ENCODE results near the gene TSGA10IP. TPM values are rescaled to one million over a fixed set of nuclear protein-coding genes. Genes with fewer than 3 reads are reported as not detected.

Gene TSGA10IP
- total RNA-seq, 2 donors from 2014 or later, result not detected

DNA sequence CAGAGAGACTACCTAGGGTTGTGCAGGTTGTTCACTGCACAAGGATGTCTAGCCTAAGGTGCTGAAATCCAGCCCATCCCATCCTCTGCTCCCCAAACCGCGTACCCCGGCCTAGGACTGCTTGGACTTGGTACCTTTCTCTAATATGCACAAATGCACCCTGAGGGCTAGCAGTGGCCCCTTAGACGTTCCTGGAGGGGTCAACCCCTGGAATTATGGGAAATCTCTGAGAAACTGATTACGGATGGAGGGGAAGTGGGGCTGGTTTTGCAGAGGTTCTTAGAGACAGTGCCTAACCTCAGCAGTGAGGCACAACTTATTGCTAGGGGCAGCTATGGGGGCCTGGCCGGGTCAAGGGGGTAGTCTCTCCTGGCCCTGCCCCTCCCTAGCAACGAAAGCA, 28.9 kb upstream of the TSGA10IP start:
- no peak for ATAC-seq
- intact Hi-C loops (cut with DNase I, micrococcal nuclease), result no loop called here
- no peak for DNase-seq

DNA sequence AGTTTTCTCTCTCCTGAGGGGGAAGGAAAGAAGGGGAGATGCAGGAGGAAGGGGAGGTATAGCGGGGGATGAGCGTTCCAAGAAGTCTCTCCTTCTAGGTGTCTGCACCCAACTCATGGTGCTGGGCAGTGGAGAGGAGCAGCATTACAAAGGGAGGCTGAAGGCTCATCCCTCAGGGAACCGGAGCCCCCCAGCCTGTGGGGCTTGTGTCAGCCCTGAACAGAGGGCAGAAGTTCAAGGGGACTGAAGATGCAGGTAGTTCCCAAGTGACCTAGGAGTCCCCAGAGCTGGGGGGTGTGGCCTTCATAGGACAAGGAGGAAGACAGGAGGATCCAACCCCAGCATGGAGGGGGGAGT, 28.2 kb upstream of the TSGA10IP start:
- ATAC-seq (no peak), DNase-seq (no peak)
- intact Hi-C loops (cut with DNase I, micrococcal nuclease), result no loop called here

DNA sequence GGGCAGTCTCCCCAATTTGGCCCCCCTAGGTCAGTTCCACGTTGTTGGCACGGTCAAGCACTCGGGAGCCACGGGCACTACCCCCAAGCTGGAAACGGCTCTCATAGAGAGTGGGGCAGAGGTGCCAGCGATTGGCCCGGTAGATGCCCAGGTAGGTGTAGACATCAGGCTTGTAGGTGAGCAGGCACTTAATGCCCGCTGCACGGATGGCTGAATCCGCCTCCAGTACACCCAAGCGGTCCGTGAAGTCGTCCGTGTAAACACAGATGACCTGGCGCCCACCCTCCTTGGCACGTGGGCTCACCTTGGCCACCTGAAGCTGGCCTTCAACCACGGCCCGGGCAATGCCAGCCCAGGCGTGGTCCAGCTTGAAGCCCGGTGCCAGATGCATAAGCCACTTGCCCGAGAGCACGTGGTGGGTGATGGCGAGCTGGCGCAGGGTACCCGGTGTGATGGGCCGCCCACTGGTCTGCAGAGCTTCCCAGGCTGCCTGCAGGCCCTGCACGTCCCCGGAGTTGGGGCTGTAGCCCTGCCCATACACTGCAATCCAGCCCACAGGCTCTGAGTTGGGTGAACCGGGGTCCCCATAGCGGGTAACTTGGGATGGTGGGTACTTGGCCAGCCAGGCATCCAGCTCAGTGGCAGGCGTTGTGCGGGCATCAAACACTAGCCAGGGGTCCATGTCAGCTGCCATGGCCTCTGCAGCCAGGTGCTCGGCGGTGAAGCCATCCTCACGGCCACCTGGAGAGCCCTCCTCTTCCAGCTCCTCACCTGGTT, 27.7 kb upstream of the TSGA10IP start:
- DNase-seq (no peak), ATAC-seq (no peak)
- intact Hi-C loops (cut with DNase I, micrococcal nuclease), result no loop called here

DNA sequence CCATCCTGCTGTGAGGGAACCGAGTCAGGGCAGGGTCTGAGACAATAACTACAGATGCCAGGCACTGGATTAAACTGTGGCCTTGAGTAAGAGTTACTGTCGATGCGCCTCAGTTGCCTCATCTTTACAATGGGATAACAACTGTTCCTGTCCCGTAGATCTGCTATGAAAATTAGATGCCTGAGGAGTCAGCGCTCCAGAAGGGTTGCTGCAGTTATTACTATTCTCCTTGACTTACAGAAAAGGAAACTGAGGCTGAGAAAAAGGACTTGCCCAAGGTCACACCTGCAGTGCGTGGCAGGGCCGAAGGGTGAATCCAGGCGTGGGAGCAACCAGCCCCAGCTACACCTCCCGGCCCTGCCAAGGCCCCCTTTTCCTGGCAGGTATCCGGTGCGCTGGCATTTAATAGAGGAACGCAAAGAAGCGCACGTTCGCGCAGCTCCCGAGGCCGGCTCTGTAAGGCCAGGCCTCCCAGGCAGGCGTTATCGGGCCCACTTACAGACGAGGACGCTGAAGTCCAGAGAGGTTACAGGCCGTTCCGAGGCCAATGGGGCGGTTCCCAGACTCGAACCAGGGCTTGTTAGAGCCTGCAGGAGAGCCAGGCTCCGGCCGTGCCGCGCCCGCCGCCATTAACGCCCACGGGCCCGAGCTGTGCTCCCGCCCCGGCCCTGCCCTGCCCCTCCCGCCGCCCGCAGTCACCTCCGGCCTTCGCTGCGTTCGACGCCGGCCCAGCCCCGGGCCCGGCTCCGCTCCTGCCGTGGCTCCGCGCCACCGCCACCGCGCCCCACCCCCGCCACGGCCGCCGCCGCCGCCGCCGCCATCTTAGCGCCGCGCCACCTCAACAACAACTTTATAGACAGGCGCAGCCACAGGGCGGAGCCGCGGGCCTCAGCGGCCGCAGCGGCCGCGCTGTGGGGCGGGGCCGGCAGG, 26.8 kb upstream of the TSGA10IP start, which contains the start of gene C11orf68:
TSS of gene C11orf68 (minus strand) at position 852 of the 930 bp plus-strand sequence. CDS start at position 821, 31 bp downstream.
- ATAC-seq (no peak), DNase-seq (no peak)
- intact Hi-C loops (cut with DNase I, micrococcal nuclease), result no loop called here

DNA sequence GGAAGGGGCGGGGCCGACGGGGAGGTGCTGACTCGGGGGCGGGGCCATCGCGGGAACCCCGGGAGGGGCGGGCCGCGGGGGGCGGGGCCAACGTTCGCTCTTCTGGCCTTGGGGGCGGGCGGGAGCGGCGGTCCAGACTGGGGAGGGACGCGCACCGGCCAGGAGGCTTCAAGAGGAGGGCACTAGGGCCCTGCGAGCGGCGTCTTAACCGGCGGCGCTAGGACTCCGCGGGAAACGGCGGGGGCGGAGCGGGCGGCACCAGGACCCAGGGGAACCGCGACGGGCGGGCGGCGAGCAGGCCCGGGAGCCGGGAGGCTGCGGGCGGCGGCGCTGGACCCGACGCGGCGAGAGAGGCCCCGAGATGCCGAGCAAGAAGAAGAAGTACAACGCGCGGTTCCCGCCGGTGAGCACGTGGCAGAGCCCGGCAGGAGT, 26.1 kb upstream of the TSGA10IP start, which contains the start of gene DRAP1:
TSS of gene DRAP1 (plus strand) at position 286 of the 432 bp plus-strand sequence. CDS start at position 362, 76 bp downstream.
- peak; percentile 89 for ATAC-seq
- DNase-seq, result peak; percentile 99
- intact Hi-C loops (cut with DNase I, micrococcal nuclease), result no loop called here

DNA sequence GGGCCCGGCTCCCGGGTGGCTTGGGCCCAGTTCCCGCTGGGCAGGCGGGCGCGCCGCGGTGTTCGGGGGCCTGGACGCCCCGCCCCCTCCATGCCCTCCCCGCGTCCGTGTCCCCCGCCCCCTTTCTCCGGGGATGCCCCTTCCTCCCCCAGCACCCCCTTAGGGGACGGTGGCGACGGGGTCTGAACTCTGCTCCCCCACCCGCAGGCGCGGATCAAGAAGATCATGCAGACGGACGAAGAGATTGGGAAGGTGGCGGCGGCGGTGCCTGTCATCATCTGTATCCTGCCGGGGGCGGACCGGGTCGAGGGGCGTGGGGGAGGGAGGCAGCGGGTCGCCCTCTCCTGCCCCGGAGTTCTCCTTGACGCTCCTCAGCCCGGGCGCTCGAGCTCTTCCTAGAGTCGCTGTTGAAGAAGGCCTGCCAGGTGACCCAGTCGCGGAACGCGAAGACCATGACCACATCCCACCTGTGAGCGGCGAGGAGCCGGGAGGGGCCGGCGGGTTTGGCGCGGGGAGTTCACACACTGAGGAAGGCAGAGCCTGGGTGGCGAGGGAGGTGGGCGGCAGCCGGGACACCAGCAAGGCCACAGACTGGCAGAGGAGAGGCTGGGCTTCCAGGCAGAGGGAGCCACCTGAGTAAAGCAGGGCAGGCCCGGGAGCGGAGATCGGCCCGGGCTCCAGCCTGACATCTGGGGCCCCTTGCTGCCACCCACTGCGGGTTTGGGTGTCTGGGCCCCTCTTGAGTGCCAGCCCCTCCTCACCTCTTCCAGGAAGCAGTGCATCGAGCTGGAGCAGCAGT, 25.5 kb upstream of the TSGA10IP start:
- intact Hi-C loops (cut with DNase I, micrococcal nuclease), result no loop called here
- ATAC-seq, result peak; percentile 25
- peak; percentile 65 to 68 for DNase-seq

DNA sequence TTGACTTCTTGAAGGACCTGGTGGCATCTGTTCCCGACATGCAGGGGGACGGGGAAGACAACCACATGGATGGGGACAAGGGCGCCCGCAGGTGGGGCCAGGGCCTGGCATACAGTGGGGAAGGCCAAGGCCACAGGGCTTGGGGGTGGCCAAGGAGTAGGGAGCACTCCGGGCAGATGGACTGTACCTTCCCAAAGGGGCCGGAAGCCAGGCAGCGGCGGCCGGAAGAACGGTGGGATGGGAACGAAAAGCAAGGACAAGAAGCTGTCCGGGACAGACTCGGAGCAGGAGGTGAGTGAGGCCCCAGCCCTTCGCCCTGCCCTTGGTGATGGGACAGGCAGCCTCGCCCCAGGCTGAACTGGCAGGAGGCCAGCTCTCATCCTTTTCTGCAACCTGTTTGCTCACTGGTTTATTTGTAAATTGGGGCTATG, 24.9 kb upstream of the TSGA10IP start:
- peak in 1 of 2 donors; percentile 49 for DNase-seq
- ATAC-seq, result no peak
- intact Hi-C loops (cut with DNase I, micrococcal nuclease), result no loop called here

DNA sequence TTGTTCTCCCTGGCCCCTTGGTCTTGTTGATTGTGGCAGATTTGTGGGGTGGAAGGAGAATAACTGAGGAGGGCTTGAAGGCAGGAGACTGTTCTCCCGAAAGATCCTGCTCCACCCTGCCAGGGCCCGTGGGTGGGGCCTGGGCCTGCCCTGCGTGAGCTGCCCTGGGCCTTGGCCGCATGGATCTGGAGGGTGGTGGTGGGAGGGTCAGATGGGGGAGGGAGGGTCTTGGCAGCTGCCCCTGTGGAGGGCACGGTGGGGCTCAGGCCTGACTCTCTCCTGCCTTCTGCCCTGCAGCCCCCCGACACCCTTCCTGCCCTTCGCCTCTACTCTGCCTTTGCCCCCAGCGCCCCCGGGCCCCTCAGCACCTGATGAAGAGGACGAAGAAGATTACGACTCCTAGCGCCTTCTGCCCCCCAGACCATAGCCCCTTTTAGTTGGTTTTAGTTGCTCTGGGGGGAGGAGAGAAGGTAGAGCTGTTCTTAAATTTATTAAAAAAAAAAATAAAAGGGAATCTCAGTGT, 24.2 kb upstream of the TSGA10IP start:
- intact Hi-C loops (cut with DNase I, micrococcal nuclease), result no loop called here
- ATAC-seq, result no peak
- no peak for DNase-seq

DNA sequence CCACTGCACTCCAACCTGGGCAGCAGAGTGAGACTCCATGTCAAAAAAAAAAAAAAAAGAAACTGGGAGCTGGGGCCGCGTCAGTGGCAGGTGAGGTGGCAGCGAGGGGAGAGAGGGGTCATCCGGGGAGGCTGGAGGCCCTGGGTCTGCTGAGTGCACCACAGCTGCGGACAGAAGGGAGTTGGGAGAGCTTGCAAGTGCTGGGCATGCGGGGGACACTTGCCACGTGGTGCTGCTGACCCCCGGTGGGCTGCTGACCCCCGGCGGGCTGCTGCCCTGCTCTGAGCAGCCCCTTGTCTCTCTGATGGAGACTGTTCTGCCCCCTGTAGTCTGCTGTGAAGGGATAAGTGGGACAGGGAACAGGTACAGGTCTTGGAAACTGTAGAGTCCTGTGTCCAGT, 23.4 kb upstream of the TSGA10IP start:
- no peak for ATAC-seq
- intact Hi-C loops (cut with DNase I, micrococcal nuclease), result no loop called here
- DNase-seq, result no peak

DNA sequence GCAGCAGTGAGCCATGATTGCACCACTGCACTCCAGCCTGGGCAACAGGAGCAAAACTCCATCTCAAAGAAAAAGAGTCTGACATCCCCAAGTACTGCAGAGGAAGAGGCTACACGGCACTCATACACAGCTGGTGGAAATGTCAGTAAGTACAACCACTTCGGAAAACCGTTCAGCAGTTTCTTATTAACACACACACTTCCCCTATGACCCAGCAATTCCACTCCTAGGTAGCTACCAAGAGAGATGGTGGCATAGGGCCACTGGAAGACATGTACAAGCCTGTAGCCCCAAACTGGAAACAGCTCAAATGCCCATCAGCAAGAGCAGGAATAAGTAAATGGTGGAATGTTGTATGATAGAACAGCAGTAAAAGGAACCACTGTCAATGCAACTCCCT, 22.7 kb upstream of the TSGA10IP start:
- DNase-seq (no peak), ATAC-seq (no peak)
- intact Hi-C loops (cut with DNase I, micrococcal nuclease), result no loop called here

- intact Hi-C loops (cut with DNase I, micrococcal nuclease), result no loop called here
- ATAC-seq, result no peak
- DNase-seq, result no peak
These were observed 19.9 kb upstream of the TSGA10IP start for GRCh38 chr11:65925397-65925796.

DNA sequence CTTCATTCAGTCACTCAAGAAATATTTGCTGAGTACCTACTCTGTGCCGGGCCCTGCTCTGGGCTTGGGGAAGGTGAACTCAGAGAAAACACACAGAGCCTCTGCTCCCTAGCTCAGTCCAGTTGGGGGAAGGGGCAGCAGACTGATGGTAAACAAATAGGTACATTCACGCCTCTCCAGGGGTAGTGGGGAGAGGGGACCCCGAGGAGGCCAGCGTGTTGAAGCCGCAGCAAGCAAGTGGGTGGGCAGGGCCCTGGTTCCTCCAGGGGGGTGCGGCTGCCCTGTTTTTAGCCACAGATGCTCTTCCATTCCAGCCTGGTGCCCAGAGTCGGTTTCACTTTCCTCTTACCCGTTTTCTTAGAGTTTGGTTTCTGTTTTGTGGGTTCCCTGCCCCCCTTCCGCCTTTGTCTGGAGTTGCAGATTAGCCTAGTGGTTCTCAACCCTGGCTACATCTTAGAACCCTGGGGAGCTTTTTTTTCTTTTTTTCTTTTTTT, 17.3 kb upstream of the TSGA10IP start:
- intact Hi-C loops (cut with DNase I, micrococcal nuclease), result no loop called here
- DNase-seq (peak; percentile 46 to 64), ATAC-seq (peak; percentile 32)

DNA sequence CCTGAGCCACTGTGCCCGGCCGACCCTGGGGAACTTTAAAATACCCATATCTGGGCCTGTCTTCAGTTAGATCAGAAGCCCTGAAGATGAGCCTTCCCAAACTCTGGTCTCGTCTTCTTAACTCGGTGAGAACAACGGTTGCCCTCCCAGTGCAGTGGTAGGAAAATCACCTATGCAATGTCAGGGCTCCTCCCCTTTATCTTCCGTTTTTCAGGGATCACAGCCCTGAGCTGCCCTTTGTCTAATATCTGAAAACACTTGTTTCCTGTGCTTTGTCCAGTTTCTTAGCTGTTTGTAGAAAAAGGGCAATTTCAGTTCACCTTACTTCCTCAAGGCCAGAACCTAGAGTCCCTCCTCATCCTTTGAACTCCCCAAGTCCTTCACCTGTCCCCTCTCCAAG, 16.6 kb upstream of the TSGA10IP start:
- DNase-seq (no peak), ATAC-seq (no peak)

DNA sequence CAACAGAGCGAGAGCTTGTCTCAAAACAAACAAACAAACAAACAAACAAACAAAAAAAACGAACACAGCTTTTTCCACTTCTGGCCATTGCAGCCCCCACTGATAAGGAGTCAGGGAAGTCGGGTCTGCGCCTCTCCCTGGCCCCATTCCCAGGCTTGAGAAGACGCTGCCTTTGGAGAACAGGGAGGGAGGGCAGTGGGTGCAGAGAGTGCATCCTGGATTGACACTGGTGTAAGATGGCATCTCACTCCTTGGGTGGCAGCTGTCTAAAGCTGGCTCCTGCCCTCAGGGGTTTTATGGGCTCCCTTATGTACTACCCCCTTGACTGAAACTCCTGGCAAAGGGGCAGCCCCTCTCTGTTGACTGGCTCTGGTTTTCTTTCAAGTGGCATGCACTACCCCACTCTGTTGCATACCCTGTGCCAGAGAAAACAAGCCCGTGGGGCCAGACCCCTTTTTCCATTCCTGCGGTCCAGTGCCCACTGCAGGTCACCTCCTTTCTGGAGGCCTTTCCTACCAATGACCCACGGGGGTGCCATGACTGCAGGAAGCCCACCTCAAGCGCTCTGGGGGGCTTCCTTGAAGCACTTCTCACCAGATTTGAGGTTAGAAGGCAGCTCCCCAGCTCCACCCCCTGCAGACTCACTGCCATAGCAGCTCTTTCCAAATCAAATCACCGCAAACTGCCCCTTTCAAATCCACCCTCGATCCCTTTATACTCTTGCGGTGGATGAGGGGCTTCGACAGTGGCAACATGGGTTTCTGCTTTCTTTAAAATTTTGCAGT, 13.3 kb upstream of the TSGA10IP start:
- intact Hi-C loops (cut with DNase I, micrococcal nuclease), result no loop called here
- no peak for DNase-seq
- no peak for ATAC-seq

More for the DNA sequence above, 16.6 kb upstream of the TSGA10IP start:
- intact Hi-C loops (cut with DNase I, micrococcal nuclease), result no loop called here

- DNase-seq, result no peak
- no peak for ATAC-seq
- intact Hi-C loops (cut with DNase I, micrococcal nuclease), result no loop called here
These were observed 12.7 kb upstream of the TSGA10IP start for GRCh38 chr11:65932558-65932919.

DNA sequence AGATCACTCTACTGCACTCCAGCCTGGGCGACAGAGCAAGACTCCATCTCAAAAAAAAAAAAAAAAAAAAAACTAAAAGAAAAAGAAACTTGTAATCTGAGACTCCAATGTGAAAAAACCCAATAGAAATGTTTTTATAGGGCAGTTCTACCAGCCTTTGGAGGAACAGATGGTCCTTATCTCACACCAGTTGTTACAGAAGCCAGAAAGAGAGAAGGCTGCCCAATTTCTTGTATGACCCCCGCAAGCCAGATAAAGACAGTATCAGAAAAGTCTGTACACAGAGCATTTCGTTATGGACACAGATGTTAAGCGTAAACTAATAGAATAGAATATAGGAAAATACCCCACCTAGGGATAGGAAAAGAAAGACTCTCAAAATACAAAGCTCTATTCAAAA, 11.3 kb upstream of the TSGA10IP start:
- no peak for ATAC-seq
- DNase-seq, result no peak
- intact Hi-C loops (cut with DNase I, micrococcal nuclease), result no loop called here

GRCh38 chr11:65937766-65938165, 7.5 kb upstream of the TSGA10IP start:
- no peak for ATAC-seq
- intact Hi-C loops (cut with DNase I, micrococcal nuclease), result no loop called here
- no peak for DNase-seq

GRCh38 chr11:65941720-65942310, 3.5 kb upstream of the TSGA10IP start:
- no peak for ATAC-seq
- intact Hi-C loops (cut with DNase I, micrococcal nuclease), result no loop called here
- DNase-seq, result no peak

Measured in left colon (tissue), 2 donors.